Lower leg skin (tissue), 4 donors: Measurements from ENCODE around the gene SELENOM. TPM values are rescaled to one million over a fixed set of nuclear protein-coding genes. Genes with fewer than 3 reads are reported as not detected.
"Not testable (repeated sequence)": the region's sequence is repeated elsewhere in the genome, so short reads cannot be mapped to it uniquely, and the experiment has no call there.

Source experiments
- DNase-seq, 2 donors: peaks; one replicate each; pipeline ENCODE4 v3.0.0-alpha.2; 2019; ENCODE audit warnings: low spot score in 2 of 2
- H3K4me3 ChIP-seq: fragments of 200-600 bp; sonication (generic); 2 replicates; pipeline ENCODE4 v1.5.1; 2017; ENCODE audit warnings: mild to moderate bottlenecking, low read depth; ENCODE audit not compliant: poor library complexity, severe bottlenecking
- POLR2A ChIP-seq, 2 donors: fragments of 450-650 bp; IDR thresholded peaks; one replicate each; pipeline ENCODE4 v1.6.1; 2016 to 2017; ENCODE audit warnings: antibody characterized with exemption in 2 of 2, mild to moderate bottlenecking in 1 of 2, moderate library complexity in 1 of 2
- WGBS, 2 donors: methylation state at CpG; one replicate each; pipeline ENCODE4 v1.1.5; 2018; 5-methylcytosine and 5-hydroxymethylcytosine counted together
- intact Hi-C: fragments of 100-400 bp; cut with DNase I; formaldehyde crosslinking; loops from one replicate; pipeline ENCODE4 v1.15.0; 2023; ENCODE audit warnings: low total_unique reads
- total RNA-seq, 4 donors: library from RNA; depleted of rRNA; stranded (reverse); fragments of >200 nt; gene quantifications; one replicate each; pipeline ENCODE4 v1.1.0, GENCODE V29; 2016
- TF ChIP-seq, protein P1 (sequence below), 3 donors: fragments of 450-650 bp; IDR thresholded peaks; one replicate each; pipeline ENCODE4 v1.5.1; 2016; ENCODE audit warnings: antibody characterized with exemption in 3 of 3, mild to moderate bottlenecking in 3 of 3, moderate library complexity in 2 of 3

Gene SELENOM
- total RNA-seq, 4 donors from 2014 or later = 66.6 to 164 (median 92.8) TPM

DNA sequence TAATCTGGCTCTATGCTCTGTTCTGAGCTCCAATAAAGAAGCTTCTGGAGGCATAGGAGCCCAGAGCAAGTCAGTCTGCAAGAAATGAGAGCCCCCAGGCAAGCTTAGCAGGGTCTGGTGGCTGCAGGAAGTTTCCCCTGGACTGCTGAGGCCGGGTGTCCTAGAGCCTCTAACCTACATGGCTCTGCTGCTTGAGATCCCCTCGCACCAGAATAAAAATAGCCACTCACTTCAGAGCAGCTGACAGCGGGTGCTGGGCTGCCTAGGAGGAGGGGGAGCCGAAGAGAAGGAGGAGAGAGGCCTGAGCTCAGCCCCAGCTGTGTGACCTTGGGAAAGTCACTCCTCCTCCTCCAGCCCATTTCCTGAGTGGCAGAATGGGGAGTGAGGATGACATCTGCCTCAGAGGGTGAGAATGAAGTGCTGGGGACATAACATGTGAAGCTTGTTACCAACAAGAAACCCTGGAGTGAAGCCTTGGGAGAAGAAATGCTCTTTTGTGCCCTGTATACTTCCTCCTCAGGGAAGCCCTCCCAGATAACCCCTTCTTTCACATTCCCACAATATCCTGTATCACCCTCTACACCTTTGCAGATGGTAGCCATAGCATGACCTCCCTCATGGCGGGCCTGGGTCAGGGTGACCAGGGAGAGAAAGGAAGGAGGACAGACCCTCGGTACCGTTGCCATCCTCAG, 11.8 kb upstream of the SELENOM start:
- intact Hi-C loops = no loop called here
- TF ChIP-seq POLR2A (IDR thresholded peaks at IDR 0.05) = no peak
- TF ChIP-seq, protein P1, sequence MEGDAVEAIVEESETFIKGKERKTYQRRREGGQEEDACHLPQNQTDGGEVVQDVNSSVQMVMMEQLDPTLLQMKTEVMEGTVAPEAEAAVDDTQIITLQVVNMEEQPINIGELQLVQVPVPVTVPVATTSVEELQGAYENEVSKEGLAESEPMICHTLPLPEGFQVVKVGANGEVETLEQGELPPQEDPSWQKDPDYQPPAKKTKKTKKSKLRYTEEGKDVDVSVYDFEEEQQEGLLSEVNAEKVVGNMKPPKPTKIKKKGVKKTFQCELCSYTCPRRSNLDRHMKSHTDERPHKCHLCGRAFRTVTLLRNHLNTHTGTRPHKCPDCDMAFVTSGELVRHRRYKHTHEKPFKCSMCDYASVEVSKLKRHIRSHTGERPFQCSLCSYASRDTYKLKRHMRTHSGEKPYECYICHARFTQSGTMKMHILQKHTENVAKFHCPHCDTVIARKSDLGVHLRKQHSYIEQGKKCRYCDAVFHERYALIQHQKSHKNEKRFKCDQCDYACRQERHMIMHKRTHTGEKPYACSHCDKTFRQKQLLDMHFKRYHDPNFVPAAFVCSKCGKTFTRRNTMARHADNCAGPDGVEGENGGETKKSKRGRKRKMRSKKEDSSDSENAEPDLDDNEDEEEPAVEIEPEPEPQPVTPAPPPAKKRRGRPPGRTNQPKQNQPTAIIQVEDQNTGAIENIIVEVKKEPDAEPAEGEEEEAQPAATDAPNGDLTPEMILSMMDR (IDR thresholded peaks at IDR 0.05) = no peak
- H3K4me3 ChIP-seq = no peak overlapping the region
- 79 to 84% methylated on average over 7 of the region's 7 CpGs for WGBS, 2 donors
- no peak for DNase-seq

DNA sequence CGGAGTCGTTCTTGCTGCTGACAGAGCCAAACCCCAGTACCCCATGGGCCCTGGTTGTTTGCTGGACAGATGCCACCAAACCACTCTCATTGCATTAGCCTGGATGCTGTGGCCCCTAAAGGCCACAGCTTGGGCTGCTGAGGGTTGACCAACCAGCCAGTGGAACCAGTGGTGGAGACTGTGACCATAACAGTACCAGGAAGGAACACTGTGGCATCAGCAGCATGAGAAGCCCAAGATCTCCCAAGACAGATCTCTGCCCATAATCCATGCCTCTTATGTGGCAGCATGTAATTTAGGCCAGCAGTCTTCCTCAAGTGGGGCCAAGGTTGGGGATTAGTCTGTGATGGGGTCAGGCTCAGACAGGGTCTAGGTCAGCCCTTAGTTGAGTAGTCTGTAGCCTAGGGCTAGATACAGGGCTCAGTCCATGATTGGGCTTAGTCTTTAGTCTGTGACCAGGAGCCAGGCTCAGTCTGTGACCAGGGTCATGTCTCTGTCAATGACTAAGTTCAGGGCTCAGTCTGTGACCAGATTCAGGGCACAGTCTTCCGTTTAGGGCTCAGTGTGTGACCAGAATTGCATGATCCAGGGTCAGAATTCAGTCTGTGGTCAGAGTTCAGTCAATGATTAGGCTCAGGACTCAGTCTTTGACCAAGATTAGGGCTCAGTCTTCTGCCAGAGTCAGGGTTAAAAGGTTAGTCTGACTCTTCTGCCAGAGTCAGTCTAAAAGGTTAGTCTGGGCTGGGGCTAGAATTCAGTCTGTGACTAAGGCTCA, 10.9 kb upstream of the SELENOM start:
- 86 to 92% methylated on average over 3 of the region's 3 CpGs for WGBS, 2 donors
- intact Hi-C loops = no loop called here
- DNase-seq = no peak
- no peak overlapping the region for H3K4me3 ChIP-seq
- TF ChIP-seq, protein P1 (IDR thresholded peaks at IDR 0.05) = no peak
- TF ChIP-seq POLR2A (IDR thresholded peaks at IDR 0.05) = no peak

DNA sequence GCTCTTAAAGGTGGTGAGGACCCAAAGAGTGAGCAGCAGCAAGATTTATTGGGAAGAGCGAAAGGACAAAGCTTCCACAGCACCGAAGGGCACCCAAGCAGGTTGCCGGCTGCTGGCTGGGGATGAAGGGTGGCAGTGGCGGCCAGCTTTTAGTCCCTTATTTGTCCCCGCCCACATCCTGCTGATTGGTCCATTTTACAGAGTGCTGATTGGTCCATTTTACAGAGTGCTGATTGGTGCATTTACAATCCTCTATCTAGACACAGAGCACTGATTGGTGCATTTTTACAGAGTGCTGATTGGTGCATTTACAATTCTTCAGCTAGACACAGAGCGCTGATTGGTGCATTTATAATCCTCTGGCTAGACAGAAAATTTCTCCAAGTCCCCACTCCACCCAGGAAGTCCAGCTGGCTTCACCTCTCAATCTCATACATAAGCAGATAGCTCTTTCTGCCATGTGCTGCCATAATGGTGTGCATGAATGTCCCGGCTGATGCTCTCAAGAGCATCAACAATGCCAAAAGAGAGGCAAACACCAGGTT, 5.3 kb upstream of the SELENOM start:
- 95 to 96% methylated on average over 7 of the region's 7 CpGs for WGBS, 2 donors
- not testable (repeated sequence) for H3K4me3 ChIP-seq

DNA sequence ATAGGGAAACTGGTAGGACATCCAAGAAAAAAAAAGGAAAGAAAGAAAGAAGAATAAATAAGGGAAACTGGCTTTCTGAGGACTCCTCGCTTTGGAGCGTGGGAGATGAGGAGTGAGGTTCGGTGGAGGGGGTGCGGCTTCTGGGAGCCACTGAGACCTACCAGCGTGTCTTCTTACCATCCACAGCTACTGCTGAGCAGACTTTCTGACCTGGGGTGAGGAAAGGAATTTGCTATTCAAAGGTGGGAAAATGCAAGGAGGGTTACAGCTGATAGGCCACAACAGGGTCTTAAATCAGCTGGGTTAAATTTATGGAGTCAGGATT, 488 bp upstream of the SELENOM start:
- no peak for TF ChIP-seq POLR2A (IDR thresholded peaks at IDR 0.05)
- TF ChIP-seq, protein P1 (IDR thresholded peaks at IDR 0.05) = no peak
- WGBS, 2 donors = 1% methylated on average over 5 of the region's 5 CpGs
- no peak for DNase-seq
- intact Hi-C loops = loop anchor here (10.0 kb wide), 1 partner anchor 127 kb away; no protein-coding TSS in a partner anchor
- no peak overlapping the region for H3K4me3 ChIP-seq

More for the DNA sequence above, 5.3 kb upstream of the SELENOM start:
- DNase-seq, intact Hi-C loops: not testable (repeated sequence)

DNA sequence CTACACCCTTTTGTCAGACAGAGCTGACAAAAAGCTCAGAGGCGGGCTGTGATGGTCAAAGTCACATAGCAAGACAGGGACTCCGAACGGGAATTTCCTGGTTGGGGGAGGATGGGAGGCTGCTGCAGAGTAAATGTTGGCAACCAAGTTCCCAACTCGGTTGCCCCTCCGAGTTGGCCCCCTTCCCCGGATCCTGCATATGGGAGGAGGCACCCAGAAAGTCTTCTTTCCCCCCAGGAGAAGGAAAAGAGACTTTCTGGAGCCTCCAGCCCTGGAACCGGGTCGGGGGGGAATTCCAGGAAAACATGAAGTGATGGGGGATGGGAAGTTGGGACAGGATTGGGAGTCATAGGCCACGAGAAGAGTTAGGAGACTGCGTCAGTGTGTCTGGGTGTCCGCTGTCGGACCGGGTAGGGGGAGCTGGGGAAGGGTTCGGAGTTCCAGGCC, 614 bp downstream of the SELENOM start:
- no peak for TF ChIP-seq POLR2A (IDR thresholded peaks at IDR 0.05)
- TF ChIP-seq, protein P1 (IDR thresholded peaks at IDR 0.05) = no peak
- H3K4me3 ChIP-seq = peak overlapping the region; percentile 50
- DNase-seq = peak in 1 of 2 donors; percentile 85
- intact Hi-C loops = loop anchor here (10.0 kb wide), 1 partner anchor 128 kb away; no protein-coding TSS in a partner anchor
- WGBS, 2 donors = 39 to 49% methylated on average over 14 of the region's 14 CpGs

DNA sequence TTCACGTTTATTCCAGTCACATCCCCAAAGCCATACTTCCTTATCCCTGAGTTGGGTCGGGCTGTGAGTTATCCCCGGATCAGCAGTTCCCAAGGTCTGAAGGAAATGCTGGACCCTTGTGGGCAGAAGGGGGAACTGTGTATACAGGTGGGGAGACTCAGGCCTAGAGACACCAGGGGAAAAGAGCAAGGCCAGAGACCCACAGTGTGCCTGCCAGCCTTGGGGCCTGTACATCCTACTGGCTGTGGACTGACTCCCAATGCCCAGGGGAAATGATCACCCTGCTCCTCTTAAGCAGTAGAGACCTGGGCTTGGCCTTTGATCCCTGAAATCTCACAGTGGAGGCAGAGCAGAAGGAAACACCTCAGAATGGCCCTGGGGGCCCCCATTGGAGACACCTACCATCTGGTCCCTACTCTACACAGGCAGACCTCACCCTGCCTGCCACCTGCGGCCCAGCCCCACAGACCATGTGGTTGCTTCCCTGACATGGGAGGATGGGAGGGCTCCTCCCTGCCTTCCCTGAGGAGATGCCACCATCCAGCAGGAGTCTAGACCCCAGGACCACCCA, 1.3 kb downstream of the SELENOM start:
- no peak for TF ChIP-seq POLR2A (IDR thresholded peaks at IDR 0.05)
- TF ChIP-seq, protein P1 (IDR thresholded peaks at IDR 0.05) = no peak
- no peak overlapping the region for H3K4me3 ChIP-seq
- WGBS, 2 donors = 48 to 51% methylated on average over 4 of the region's 4 CpGs
- intact Hi-C loops = loop anchor here (10.0 kb wide), 1 partner anchor 129 kb away; no protein-coding TSS in a partner anchor
- no peak for DNase-seq
